SK-N-SH (cell line): ENCODE measurements around the gene ITGAL.

ENCODE experiments used
- CTCF ChIP-seq: fragments of 200-600 bp; sonication (generic); IDR thresholded peaks from 2 replicates; pipeline ENCODE4 v1.6.1; 2017; ENCODE audit warnings: antibody characterized with exemption, mild to moderate bottlenecking, moderate library complexity
- POLR2AphosphoS5 ChIP-seq: IDR thresholded peaks from 2 replicates; pipeline ENCODE4 v1.6.1; 2012; ENCODE audit warnings: low read depth, low read length

- no peak for TF ChIP-seq CTCF
- TF ChIP-seq POLR2AphosphoS5 = no peak
Observed at GRCh38 chr16:30488764-30489605, 16.4 kb downstream of the ITGAL start.
